ENCODE measurements around the gene TBC1D5.

TBC1D5 gene

GRCh38 chr3:17544632-17545031 lies 197.8 kb downstream of the TBC1D5 start:
- no peak for ATAC-seq
- TF ChIP-seq ISL1 (CRISPR knock-in tag; IDR thresholded peaks at IDR 0.05) (no peak), TCF4 (CRISPR knock-in tag; IDR thresholded peaks at IDR 0.05; ENCODE audit: borderline replicate concordance) (no peak), ZNF70 (CRISPR knock-in tag; IDR thresholded peaks at IDR 0.05) (no peak), POU6F1 (CRISPR knock-in tag; IDR thresholded peaks at IDR 0.05; ENCODE audit: borderline replicate concordance, low read depth) (no peak), GLIS3 (CRISPR knock-in tag; IDR thresholded peaks at IDR 0.05) (no peak), PATZ1 (CRISPR knock-in tag; IDR thresholded peaks at IDR 0.05; ENCODE audit: borderline replicate concordance) (no peak), BACH2 (CRISPR knock-in tag; IDR thresholded peaks at IDR 0.05; ENCODE audit: borderline replicate concordance) (no peak), CSRNP3 (CRISPR knock-in tag; IDR thresholded peaks at IDR 0.05) (no peak), ZNF565 (CRISPR knock-in tag; conservative IDR thresholded peaks at IDR 0.05; ENCODE audit: low read depth) (no peak)

GRCh38 chr3:17542591-17542990 lies 199.8 kb downstream of the TBC1D5 start:
- ATAC-seq: no peak
- no peak for TF ChIP-seq GLIS3 (CRISPR knock-in tag; IDR thresholded peaks at IDR 0.05)

- no peak for ATAC-seq
These were observed 203.0 kb downstream of the TBC1D5 start for GRCh38 chr3:17539436-17539835.

GRCh38 chr3:17535274-17535673 lies 207.2 kb downstream of the TBC1D5 start:
- no peak for ATAC-seq
- TF ChIP-seq TCF4 (CRISPR knock-in tag; IDR thresholded peaks at IDR 0.05; ENCODE audit: borderline replicate concordance) (no peak), ZFP3 (CRISPR knock-in tag; IDR thresholded peaks at IDR 0.05) (no peak), OSR1 (CRISPR knock-in tag; IDR thresholded peaks at IDR 0.05) (no peak), CSDC2 (CRISPR knock-in tag; IDR thresholded peaks at IDR 0.05) (no peak), ARNTL (CRISPR knock-in tag; IDR thresholded peaks at IDR 0.05; ENCODE audit: borderline replicate concordance, low read depth) (no peak), ESRRG (CRISPR knock-in tag; IDR thresholded peaks at IDR 0.05) (no peak), SNAI2 (CRISPR knock-in tag; IDR thresholded peaks at IDR 0.05) (no peak), TOX (CRISPR knock-in tag; IDR thresholded peaks at IDR 0.05; ENCODE audit: borderline replicate concordance) (no peak), ZNF8 (CRISPR knock-in tag; IDR thresholded peaks at IDR 0.05) (no peak), CSRNP3 (CRISPR knock-in tag; IDR thresholded peaks at IDR 0.05) (no peak), RARB (CRISPR knock-in tag; IDR thresholded peaks at IDR 0.05) (no peak), BACH2 (CRISPR knock-in tag; IDR thresholded peaks at IDR 0.05; ENCODE audit: borderline replicate concordance) (no peak), ISL1 (CRISPR knock-in tag; IDR thresholded peaks at IDR 0.05) (no peak), ZFP30 (CRISPR knock-in tag; IDR thresholded peaks at IDR 0.05) (no peak)
- TF ChIP-seq, protein P1, sequence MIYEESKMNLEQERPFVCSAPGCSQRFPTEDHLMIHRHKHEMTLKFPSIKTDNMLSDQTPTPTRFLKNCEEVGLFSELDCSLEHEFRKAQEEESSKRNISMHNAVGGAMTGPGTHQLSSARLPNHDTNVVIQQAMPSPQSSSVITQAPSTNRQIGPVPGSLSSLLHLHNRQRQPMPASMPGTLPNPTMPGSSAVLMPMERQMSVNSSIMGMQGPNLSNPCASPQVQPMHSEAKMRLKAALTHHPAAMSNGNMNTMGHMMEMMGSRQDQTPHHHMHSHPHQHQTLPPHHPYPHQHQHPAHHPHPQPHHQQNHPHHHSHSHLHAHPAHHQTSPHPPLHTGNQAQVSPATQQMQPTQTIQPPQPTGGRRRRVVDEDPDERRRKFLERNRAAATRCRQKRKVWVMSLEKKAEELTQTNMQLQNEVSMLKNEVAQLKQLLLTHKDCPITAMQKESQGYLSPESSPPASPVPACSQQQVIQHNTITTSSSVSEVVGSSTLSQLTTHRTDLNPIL (CRISPR knock-in tag; IDR thresholded peaks at IDR 0.05; ENCODE audit: low read depth): no peak
- TF ChIP-seq, protein P2, sequence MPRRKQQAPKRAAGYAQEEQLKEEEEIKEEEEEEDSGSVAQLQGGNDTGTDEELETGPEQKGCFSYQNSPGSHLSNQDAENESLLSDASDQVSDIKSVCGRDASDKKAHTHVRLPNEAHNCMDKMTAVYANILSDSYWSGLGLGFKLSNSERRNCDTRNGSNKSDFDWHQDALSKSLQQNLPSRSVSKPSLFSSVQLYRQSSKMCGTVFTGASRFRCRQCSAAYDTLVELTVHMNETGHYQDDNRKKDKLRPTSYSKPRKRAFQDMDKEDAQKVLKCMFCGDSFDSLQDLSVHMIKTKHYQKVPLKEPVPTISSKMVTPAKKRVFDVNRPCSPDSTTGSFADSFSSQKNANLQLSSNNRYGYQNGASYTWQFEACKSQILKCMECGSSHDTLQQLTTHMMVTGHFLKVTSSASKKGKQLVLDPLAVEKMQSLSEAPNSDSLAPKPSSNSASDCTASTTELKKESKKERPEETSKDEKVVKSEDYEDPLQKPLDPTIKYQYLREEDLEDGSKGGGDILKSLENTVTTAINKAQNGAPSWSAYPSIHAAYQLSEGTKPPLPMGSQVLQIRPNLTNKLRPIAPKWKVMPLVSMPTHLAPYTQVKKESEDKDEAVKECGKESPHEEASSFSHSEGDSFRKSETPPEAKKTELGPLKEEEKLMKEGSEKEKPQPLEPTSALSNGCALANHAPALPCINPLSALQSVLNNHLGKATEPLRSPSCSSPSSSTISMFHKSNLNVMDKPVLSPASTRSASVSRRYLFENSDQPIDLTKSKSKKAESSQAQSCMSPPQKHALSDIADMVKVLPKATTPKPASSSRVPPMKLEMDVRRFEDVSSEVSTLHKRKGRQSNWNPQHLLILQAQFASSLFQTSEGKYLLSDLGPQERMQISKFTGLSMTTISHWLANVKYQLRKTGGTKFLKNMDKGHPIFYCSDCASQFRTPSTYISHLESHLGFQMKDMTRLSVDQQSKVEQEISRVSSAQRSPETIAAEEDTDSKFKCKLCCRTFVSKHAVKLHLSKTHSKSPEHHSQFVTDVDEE (CRISPR knock-in tag; IDR thresholded peaks at IDR 0.05): no peak

More at GRCh38 chr3:17539436-17539835, 203.0 kb downstream of the TBC1D5 start:
- TF ChIP-seq ZFP30 (CRISPR knock-in tag; IDR thresholded peaks at IDR 0.05) (no peak), OSR1 (CRISPR knock-in tag; IDR thresholded peaks at IDR 0.05) (no peak), ARNTL (CRISPR knock-in tag; IDR thresholded peaks at IDR 0.05; ENCODE audit: borderline replicate concordance, low read depth) (no peak), ZNF70 (CRISPR knock-in tag; IDR thresholded peaks at IDR 0.05) (no peak), TOX (CRISPR knock-in tag; IDR thresholded peaks at IDR 0.05; ENCODE audit: borderline replicate concordance) (no peak), PPARA (CRISPR knock-in tag; IDR thresholded peaks at IDR 0.05; ENCODE audit: borderline replicate concordance) (no peak), TCF4 (CRISPR knock-in tag; IDR thresholded peaks at IDR 0.05; ENCODE audit: borderline replicate concordance) (no peak), ZNF565 (CRISPR knock-in tag; conservative IDR thresholded peaks at IDR 0.05; ENCODE audit: low read depth) (no peak), CSDC2 (CRISPR knock-in tag; IDR thresholded peaks at IDR 0.05) (no peak), BACH2 (CRISPR knock-in tag; IDR thresholded peaks at IDR 0.05; ENCODE audit: borderline replicate concordance) (no peak), ZFP3 (CRISPR knock-in tag; IDR thresholded peaks at IDR 0.05) (no peak)
- TF ChIP-seq, protein P1 (CRISPR knock-in tag; IDR thresholded peaks at IDR 0.05; ENCODE audit: low read depth): no peak

Data from SK-N-SH treated with all-trans-retinoic acid at 6 μM for 48 hours (cell line).